CD4-positive, alpha-beta T cell (primary cell): Measurements from ENCODE around the gene CABLES2. TPM values are rescaled to one million over a fixed set of nuclear protein-coding genes. Genes with fewer than 3 reads are reported as not detected.

Experiments
- ATAC-seq: fragments of 200-7000 bp; cut with Tn5 transposase; one replicate; pipeline ENCODE4 v1.10.0; 2022; ENCODE audit warnings: mild to moderate bottlenecking; ENCODE audit not compliant: poor library complexity
- CTCF ChIA-PET: fragments of 350-600 bp; sonication (Branson Sonifier 250); formaldehyde crosslinking; loops from one replicate; lab custom pipeline; 2021; ENCODE audit warnings: antibody characterized with exemption, inconsistent platforms; lab: Charles Lee
- POLR2A ChIA-PET: fragments of 350-600 bp; sonication (Branson Sonifier 250); formaldehyde crosslinking; loops from one replicate; lab custom pipeline; 2021; ENCODE audit warnings: antibody characterized with exemption, inconsistent platforms; lab: Charles Lee
- DNase-seq, 14 experiments: peaks; one replicate each; pipeline ENCODE4 v3.0.0-alpha.2; 2013 to 2020; ENCODE audit warnings: mixed read lengths in 2 of 14
- H3K27ac ChIP-seq, 2 donors: one replicate each; pipeline versions ENCODE4 v1.5.1 to v1.7.0; 2013; ENCODE audit warnings: low read length in 2 of 2, low read depth in 1 of 2, mild to moderate bottlenecking in 1 of 2
- H3K27me3 ChIP-seq, 2 experiments: 1 replicate in 1 of 2; 2 replicates in 1 of 2; pipeline versions ENCODE4 v1.6.1 to v1.7.0; 2013; ENCODE audit warnings: low read length in 2 of 2, control low read depth in 1 of 2, mild to moderate bottlenecking in 1 of 2, moderate library complexity in 1 of 2; ENCODE audit not compliant: insufficient read depth in 2 of 2, control insufficient read depth in 1 of 2
- H3K36me3 ChIP-seq: one replicate; pipeline ENCODE4 v1.6.1; 2013; ENCODE audit warnings: low read length, control low read depth; ENCODE audit not compliant: insufficient read depth
- H3K4me1 ChIP-seq: one replicate; pipeline ENCODE4 v1.6.1; 2013; ENCODE audit warnings: low read length, control low read depth; ENCODE audit not compliant: insufficient read depth
- H3K4me3 ChIP-seq: one replicate; pipeline ENCODE4 v1.5.1; 2013; ENCODE audit warnings: mild to moderate bottlenecking, low read length, moderate library complexity
- H3K9me3 ChIP-seq, 2 experiments: 1 replicate in 1 of 2; 2 replicates in 1 of 2; pipeline versions ENCODE4 v1.6.1 to v1.7.0; 2013; ENCODE audit warnings: low read length in 2 of 2, mild to moderate bottlenecking in 2 of 2, control low read depth in 1 of 2, moderate library complexity in 1 of 2; ENCODE audit not compliant: control insufficient read depth in 1 of 2, insufficient read depth in 1 of 2
- H3K27ac Mint-ChIP-seq: one replicate; pipeline ENCODE4 v1.8.0; 2020; ENCODE audit warnings: mixed read lengths
- H3K27me3 Mint-ChIP-seq: one replicate; pipeline ENCODE4 v1.8.0; 2021; ENCODE audit warnings: mixed read lengths
- H3K36me3 Mint-ChIP-seq: one replicate; pipeline ENCODE4 v1.8.0; 2021; ENCODE audit warnings: low read depth, mixed read lengths
- H3K4me1 Mint-ChIP-seq: one replicate; pipeline ENCODE4 v1.8.0; 2021; ENCODE audit warnings: low read depth, mixed read lengths
- H3K4me3 Mint-ChIP-seq: one replicate; pipeline ENCODE4 v1.8.0; 2020; ENCODE audit warnings: mild to moderate bottlenecking, mixed read lengths
- H3K9me3 Mint-ChIP-seq: one replicate; pipeline ENCODE4 v1.8.0; 2020; ENCODE audit warnings: mixed read lengths
- intact Hi-C, 2 experiments: fragments of 100-400 bp; cut with DNase I in 1 of 2; cut with micrococcal nuclease in 1 of 2; formaldehyde crosslinking; loops; one replicate each; pipeline versions ENCODE4 v1.15.1 to v1.9.0; 2023 to 2025; cut with DNase I, micrococcal nuclease
- total RNA-seq, 174 experiments: library from RNA in 2 of 174; stranded (reverse) in 2 of 174; gene quantifications; one replicate each; pipeline ENCODE4 v1.2.3 and lab custom pipeline; 2021 to 2026
- TF ChIP-seq, protein P1 (sequence below): fragments of 200-600 bp; IDR thresholded peaks from one replicate; pipeline ENCODE4 v1.8.0; 2022; ENCODE audit warnings: antibody characterized with exemption, mild to moderate bottlenecking

The CABLES2 gene
- total RNA-seq, 2 experiments from 2014 or later, result 4.4 TPM

- no peaks in the 10 kb centered on the region for H3K36me3 Mint-ChIP-seq
- Histone ChIP-seq H3K9me3 (peaks cover 0 to 20% of the 10 kb centered on the region in 2 experiments), H3K36me3 (no peaks in the 10 kb centered on the region), H3K27me3 (no peaks in the 10 kb centered on the region), H3K4me1 (no peaks in the 10 kb centered on the region), H3K4me3 (no peak overlapping the region), H3K27ac (no peak overlapping the region)
- DNase-seq (no peak), ATAC-seq (no peak)
- H3K4me1 Mint-ChIP-seq, result no peaks in the 10 kb centered on the region
- no peak overlapping the region for H3K27ac Mint-ChIP-seq
- POLR2A ChIA-PET, result no interaction called here
- no peaks in the 10 kb centered on the region for H3K27me3 Mint-ChIP-seq
- CTCF ChIA-PET, result no interaction called here
- H3K4me3 Mint-ChIP-seq, result no peak overlapping the region
- peaks cover 3% of the 10 kb centered on the region for H3K9me3 Mint-ChIP-seq
- TF ChIP-seq, protein P1, sequence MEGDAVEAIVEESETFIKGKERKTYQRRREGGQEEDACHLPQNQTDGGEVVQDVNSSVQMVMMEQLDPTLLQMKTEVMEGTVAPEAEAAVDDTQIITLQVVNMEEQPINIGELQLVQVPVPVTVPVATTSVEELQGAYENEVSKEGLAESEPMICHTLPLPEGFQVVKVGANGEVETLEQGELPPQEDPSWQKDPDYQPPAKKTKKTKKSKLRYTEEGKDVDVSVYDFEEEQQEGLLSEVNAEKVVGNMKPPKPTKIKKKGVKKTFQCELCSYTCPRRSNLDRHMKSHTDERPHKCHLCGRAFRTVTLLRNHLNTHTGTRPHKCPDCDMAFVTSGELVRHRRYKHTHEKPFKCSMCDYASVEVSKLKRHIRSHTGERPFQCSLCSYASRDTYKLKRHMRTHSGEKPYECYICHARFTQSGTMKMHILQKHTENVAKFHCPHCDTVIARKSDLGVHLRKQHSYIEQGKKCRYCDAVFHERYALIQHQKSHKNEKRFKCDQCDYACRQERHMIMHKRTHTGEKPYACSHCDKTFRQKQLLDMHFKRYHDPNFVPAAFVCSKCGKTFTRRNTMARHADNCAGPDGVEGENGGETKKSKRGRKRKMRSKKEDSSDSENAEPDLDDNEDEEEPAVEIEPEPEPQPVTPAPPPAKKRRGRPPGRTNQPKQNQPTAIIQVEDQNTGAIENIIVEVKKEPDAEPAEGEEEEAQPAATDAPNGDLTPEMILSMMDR, result no peak
- intact Hi-C loops, result no loop called here
These were observed 59.6 kb downstream of the CABLES2 start for GRCh38 chr20:62347445-62347844.

- no peaks in the 10 kb centered on the region for H3K4me1 ChIP-seq
- H3K36me3 ChIP-seq, result no peaks in the 10 kb centered on the region
- ATAC-seq, result no peak
- H3K9me3 Mint-ChIP-seq, result peaks cover 3% of the 10 kb centered on the region
- H3K4me3 Mint-ChIP-seq, result no peak overlapping the region
- H3K27me3 Mint-ChIP-seq, result no peaks in the 10 kb centered on the region
- DNase-seq, result no peak
- no peak overlapping the region for H3K27ac ChIP-seq
- TF ChIP-seq, protein P1, result no peak
- H3K36me3 Mint-ChIP-seq, result no peaks in the 10 kb centered on the region
- H3K27me3 ChIP-seq, result no peaks in the 10 kb centered on the region
- H3K27ac Mint-ChIP-seq, result no peak overlapping the region
- H3K4me1 Mint-ChIP-seq, result no peaks in the 10 kb centered on the region
- POLR2A ChIA-PET, result no interaction called here
- CTCF ChIA-PET, result no interaction called here
- intact Hi-C loops, result no loop called here
- no peak overlapping the region for H3K4me3 ChIP-seq
- peaks cover 0 to 20% of the 10 kb centered on the region in 2 experiments for H3K9me3 ChIP-seq
These were observed 60.0 kb downstream of the CABLES2 start for GRCh38 chr20:62347151-62347404.

DNA sequence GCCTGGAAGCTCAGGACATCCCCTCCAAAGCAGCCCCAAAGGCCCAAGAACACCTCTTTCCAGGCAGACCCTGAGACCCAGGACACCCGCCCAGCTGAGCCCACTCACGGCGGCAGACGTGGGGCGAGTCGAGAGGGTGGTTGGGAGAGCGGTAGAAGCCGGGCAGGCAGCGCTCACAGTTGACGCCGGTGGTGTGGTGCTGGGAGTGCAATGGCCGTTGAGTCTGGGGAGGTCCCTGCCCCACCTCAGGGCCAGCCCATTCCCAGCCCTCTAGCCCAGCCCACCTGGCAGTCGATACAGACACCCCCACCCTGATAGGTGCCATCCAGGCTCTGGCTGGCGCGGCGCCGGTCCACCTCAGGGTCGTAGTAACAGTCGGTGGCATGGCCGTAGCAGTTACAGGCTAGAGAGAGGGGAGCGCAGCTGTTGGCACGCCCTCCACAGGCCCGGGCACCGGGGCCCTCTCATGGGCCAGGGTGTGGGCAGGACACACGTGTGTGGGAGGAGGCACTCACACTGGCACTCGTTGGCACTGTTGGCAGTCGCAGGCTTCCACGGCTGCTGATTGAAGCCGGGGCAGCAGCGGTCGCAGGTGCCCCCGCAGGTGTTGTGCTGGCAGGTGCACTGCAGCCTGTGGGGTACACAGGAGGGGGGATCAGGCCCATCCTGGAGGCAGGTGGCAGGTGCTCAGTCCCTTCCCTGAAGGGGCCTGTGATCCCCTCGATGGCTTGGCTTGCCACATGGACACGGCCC lies 60.5 kb downstream of the CABLES2 start:
- no peak for DNase-seq
- H3K4me3 Mint-ChIP-seq, result no peak overlapping the region
- Histone ChIP-seq H3K36me3 (no peaks in the 10 kb centered on the region), H3K4me1 (no peaks in the 10 kb centered on the region), H3K9me3 (peaks cover 0 to 20% of the 10 kb centered on the region in 2 experiments), H3K27ac (no peak overlapping the region), H3K4me3 (no peak overlapping the region), H3K27me3 (no peaks in the 10 kb centered on the region)
- ChIA-PET CTCF (no interaction called here), POLR2A (no interaction called here)
- no peak overlapping the region for H3K27ac Mint-ChIP-seq
- no peak for ATAC-seq
- no peaks in the 10 kb centered on the region for H3K36me3 Mint-ChIP-seq
- intact Hi-C loops, result no loop called here
- TF ChIP-seq, protein P1, result no peak
- H3K27me3 Mint-ChIP-seq, result no peaks in the 10 kb centered on the region
- no peaks in the 10 kb centered on the region for H3K4me1 Mint-ChIP-seq
- H3K9me3 Mint-ChIP-seq, result peaks cover 3% of the 10 kb centered on the region
